Measurements from ENCODE around the gene TRIM56. TPM values are rescaled to one million over a fixed set of nuclear protein-coding genes. Genes with fewer than 3 reads are reported as not detected.
"Not testable (repeated sequence)": the region's sequence is repeated elsewhere in the genome, so short reads cannot be mapped to it uniquely, and the experiment has no call there.

The TRIM56 gene
- total and polyA plus RNA-seq, 7 experiments from 2014 or later: 5.3 to 72.3 (median 49.7) TPM

DNA sequence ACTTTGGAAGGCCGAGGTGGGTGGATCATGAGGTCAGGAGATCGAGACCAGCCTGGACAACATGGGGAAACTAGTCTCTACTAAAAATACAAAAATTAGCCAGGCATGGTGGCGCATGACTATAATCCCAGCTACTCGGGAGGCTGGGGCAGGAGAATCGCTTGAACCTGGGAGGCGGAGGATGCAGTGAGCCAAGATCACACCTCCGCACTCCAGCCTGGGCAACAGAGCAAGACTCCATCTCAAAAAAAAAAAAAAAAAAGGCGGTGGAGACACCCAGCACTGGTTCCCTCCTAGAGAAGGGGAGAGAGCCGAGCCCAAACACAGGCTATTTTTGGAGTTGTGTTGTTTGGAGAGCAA, 36.3 kb downstream of the TRIM56 start:
- H3K27ac Mint-ChIP-seq: peak overlapping the region in 1 of 9 donors; percentile 77
- H3K27me3 ChIP-seq (ENCODE audit: control insufficient read depth in 2 of 2, insufficient read depth in 2 of 2, low read length in 2 of 2); H3K9me3 ChIP-seq (ENCODE audit: control insufficient read depth in 2 of 3, low read length in 3 of 3); H3K36me3 ChIP-seq (ENCODE audit: control insufficient read depth in 2 of 3, insufficient read depth in 3 of 3, low read length in 3 of 3); intact Hi-C loops (cut with micrococcal nuclease); H3K36me3 Mint-ChIP-seq; DNase-seq; POLR2A ChIA-PET; H3K9me3 Mint-ChIP-seq; H3K4me3 ChIP-seq (ENCODE audit: low read length); ATAC-seq; H3K27ac ChIP-seq (ENCODE audit: low read depth, low read length); H3K4me1 ChIP-seq (ENCODE audit: control insufficient read depth in 2 of 2, insufficient read depth in 2 of 2, low read length in 2 of 2): not testable (repeated sequence)
- peaks cover 43 to 55% (median 51%) of the 10 kb centered on the region in 5 donors for H3K27me3 Mint-ChIP-seq
- H3K4me3 Mint-ChIP-seq: peak overlapping the region in 2 of 10 donors; percentile 72 to 83
- H3K4me1 Mint-ChIP-seq: peaks cover 15 to 38% (median 20%) of the 10 kb centered on the region in 7 donors
- CTCF ChIA-PET: interaction anchor here (1.0 kb wide), 1 partner anchor 22 kb away, joined by 4 read pairs; no protein-coding TSS in a partner anchor

DNA sequence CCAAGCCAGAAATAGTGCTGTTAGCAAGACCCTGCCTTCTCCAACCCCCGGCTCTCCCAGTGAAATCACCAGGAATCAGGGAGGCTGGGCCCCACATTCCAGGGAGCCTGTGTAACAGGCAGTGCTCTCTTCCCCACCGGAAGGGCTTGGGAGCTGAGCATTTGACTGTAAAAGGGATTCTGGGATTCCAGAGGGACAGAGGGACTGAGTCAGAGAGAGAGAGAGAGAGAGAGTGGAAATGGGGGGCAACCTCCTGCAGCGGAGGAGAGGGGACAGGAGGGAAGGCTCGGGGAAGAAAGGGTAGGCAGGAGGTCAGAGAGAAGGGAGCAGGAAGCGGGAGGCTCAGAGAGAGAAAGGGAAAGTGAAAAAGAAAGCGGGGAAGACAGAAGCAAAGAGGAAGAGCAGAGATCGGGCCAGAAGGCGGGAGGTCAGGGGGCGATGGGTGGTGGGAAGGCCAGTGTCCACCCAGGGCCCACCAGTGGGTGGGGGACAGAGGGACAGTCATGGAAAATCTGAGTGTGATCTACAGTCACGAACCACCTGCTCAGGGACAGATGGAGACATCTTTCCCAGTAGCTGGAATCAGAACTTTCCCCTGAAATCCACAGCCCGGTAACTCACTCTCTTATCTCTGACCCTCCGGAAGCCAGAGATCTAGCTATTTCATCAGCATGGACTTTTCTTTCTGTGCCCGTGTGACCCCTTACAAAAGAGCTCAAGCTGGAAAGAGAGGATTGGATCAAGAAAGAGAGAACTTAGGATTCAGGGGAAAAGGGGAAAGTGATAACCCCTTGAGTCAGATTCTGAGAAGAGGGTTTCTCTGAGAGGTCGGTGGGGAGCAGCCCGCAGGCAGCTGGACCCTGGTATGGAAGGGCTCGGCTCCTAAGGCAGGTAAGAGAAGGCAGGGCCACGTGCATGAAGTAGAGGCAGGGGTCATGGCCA, 37.0 kb downstream of the TRIM56 start:
- Histone ChIP-seq H3K9me3 (ENCODE audit: control insufficient read depth in 2 of 3, low read length in 3 of 3) (no peaks in the 10 kb centered on the region), H3K27me3 (ENCODE audit: control insufficient read depth in 2 of 2, insufficient read depth in 2 of 2, low read length in 2 of 2) (no peaks in the 10 kb centered on the region), H3K4me1 (ENCODE audit: control insufficient read depth in 2 of 2, insufficient read depth in 2 of 2, low read length in 2 of 2) (peaks cover 6 to 14% of the 10 kb centered on the region in 2 donors), H3K36me3 (ENCODE audit: control insufficient read depth in 2 of 3, insufficient read depth in 3 of 3, low read length in 3 of 3) (no peaks in the 10 kb centered on the region), H3K27ac (ENCODE audit: low read depth, low read length) (no peak overlapping the region), H3K4me3 (ENCODE audit: low read length) (no peak overlapping the region)
- intact Hi-C loops (cut with micrococcal nuclease): no loop called here
- peaks cover 0 to 2% (median 0%) of the 10 kb centered on the region in 11 donors for H3K9me3 Mint-ChIP-seq
- peak overlapping the region in 2 of 9 donors; percentile 66 to 77 for H3K27ac Mint-ChIP-seq
- DNase-seq (no peak), ATAC-seq (no peak)
- ChIA-PET POLR2A (no interaction called here), CTCF (interaction anchor here (1.0 to 1.3 kb wide), 4 partner anchors 18 to 22 kb away, joined by 3 to 4 read pairs (median 4); no protein-coding TSS in a partner anchor)
- peaks cover 0 to 3% (median 0%) of the 10 kb centered on the region in 5 donors for H3K36me3 Mint-ChIP-seq
- peak overlapping the region in 6 of 10 donors; percentile 17 to 83 (median 42) for H3K4me3 Mint-ChIP-seq
- peaks cover 21 to 44% (median 27%) of the 10 kb centered on the region in 7 donors for H3K4me1 Mint-ChIP-seq
- peaks cover 48 to 61% (median 58%) of the 10 kb centered on the region in 5 donors for H3K27me3 Mint-ChIP-seq

DNA sequence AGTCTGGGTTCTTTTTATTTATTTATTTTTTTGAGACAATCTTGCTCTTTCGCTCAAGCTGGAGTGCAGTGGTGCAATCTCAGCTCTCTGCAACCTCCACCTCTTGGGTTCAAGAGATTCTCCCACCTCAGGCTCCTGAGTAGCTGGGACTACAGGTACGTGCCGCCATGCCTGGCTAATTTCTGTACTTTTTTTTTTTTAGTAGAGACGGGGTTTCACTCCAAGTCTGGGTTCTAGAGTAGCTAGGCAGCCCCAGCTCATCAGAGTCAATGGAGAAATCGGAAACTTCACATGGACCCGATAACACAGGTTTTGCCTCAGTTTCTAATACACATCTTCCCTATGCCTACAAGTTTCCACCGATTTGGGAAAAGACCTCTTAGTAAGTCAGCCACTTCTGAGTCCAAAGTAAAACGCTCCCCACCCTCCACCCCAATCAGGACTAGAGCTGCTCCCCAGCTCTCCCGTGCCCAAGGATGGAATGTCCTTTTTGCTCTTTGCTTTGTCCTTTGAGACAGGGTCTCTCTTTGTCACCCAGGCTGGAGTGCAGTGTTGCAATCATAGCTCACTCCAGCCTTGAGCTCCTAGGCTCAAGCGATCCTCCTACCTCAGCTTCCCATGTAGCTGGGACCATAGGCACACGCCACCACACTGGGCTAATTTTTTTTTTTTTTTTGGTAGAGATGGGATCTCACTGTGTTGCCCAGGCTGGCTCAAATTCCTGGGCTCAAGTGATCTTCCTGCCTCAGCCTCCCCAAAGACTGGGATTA, 37.8 kb downstream of the TRIM56 start:
- H3K27ac ChIP-seq (ENCODE audit: low read depth, low read length): no peak overlapping the region
- ChIA-PET POLR2A (no interaction called here), CTCF (interaction anchor here (1.0 to 1.3 kb wide), 3 partner anchors 18 to 21 kb away, joined by 3 to 4 read pairs (median 3); no protein-coding TSS in a partner anchor)
- ATAC-seq (no peak), DNase-seq (no peak)
- H3K4me1 Mint-ChIP-seq: peaks cover 23 to 50% (median 30%) of the 10 kb centered on the region in 7 donors
- peak overlapping the region in 1 of 10 donors; percentile 83 for H3K4me3 Mint-ChIP-seq
- H3K36me3 Mint-ChIP-seq: peaks cover 0 to 3% (median 0%) of the 10 kb centered on the region in 5 donors
- no peak overlapping the region for H3K27ac Mint-ChIP-seq
- no peak overlapping the region for H3K4me3 ChIP-seq (ENCODE audit: low read length)
- no peaks in the 10 kb centered on the region for H3K36me3 ChIP-seq (ENCODE audit: control insufficient read depth in 2 of 3, insufficient read depth in 3 of 3, low read length in 3 of 3)
- no peaks in the 10 kb centered on the region for H3K9me3 ChIP-seq (ENCODE audit: control insufficient read depth in 2 of 3, low read length in 3 of 3)
- intact Hi-C loops (cut with micrococcal nuclease): no loop called here
- peaks cover 6 to 15% of the 10 kb centered on the region in 2 donors for H3K4me1 ChIP-seq (ENCODE audit: control insufficient read depth in 2 of 2, insufficient read depth in 2 of 2, low read length in 2 of 2)
- H3K27me3 ChIP-seq (ENCODE audit: control insufficient read depth in 2 of 2, insufficient read depth in 2 of 2, low read length in 2 of 2): no peaks in the 10 kb centered on the region
- H3K9me3 Mint-ChIP-seq: peaks cover 0 to 2% (median 0%) of the 10 kb centered on the region in 11 donors
- H3K27me3 Mint-ChIP-seq: peaks cover 53 to 68% (median 61%) of the 10 kb centered on the region in 5 donors

DNA sequence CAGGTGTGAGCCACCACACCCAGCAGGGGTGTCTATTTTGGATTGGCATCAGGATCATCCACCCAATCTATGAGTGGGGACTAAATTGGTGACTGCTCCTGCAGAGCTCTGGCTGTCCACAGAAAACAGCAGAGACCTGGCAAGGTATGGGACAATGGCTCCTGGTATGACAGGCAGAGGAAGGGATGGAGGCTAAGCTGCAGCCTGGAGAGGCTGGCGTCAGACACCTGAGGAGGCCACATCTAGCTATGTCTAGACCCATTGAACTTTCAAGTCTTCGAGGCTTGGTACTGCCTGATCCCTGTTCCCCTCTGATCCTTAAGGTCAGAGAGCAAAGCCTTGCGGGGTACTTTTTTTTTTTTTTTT, 38.4 kb downstream of the TRIM56 start:
- CTCF ChIA-PET: no interaction called here
- H3K27ac Mint-ChIP-seq: no peak overlapping the region

DNA sequence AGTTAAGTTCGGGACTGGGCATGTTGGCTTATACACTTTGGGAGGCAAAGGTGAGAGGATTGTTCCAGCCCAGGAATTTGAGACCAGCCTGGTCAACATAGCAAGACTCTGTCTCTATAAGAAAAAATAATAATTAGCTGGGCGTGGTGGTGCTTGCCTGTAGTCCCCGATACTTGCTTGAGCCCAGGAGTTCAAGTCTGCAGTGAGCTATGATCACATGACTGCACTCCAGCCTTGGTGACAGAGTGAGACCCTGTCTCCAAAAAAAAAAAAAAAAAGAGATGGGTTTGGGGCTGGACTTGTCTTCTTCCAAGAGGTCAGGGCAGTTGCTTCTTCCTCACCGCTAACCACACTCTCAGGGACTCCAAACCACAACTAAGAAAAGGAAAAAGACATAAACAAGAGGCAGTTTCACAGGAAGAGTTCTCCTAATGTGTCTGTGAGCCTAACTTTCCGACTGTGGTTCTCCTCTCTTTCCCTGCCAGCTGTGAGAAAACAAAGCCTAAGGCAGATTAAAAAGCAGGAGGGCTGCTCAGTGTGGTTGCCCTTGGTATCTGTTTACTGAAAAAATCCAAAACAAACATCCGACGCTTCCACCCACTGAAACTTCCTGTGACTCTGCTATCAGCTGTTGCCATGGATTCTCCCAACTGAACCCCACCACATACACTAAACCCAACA, 39.2 kb downstream of the TRIM56 start:
- peaks cover 6 to 15% of the 10 kb centered on the region in 2 donors for H3K4me1 ChIP-seq (ENCODE audit: control insufficient read depth in 2 of 2, insufficient read depth in 2 of 2, low read length in 2 of 2)
- no peak for DNase-seq
- H3K9me3 ChIP-seq (ENCODE audit: control insufficient read depth in 2 of 3, low read length in 3 of 3): no peaks in the 10 kb centered on the region
- no peaks in the 10 kb centered on the region for H3K27me3 ChIP-seq (ENCODE audit: control insufficient read depth in 2 of 2, insufficient read depth in 2 of 2, low read length in 2 of 2)
- Mint-ChIP-seq H3K4me1 (peaks cover 23 to 53% (median 30%) of the 10 kb centered on the region in 7 donors), H3K27me3 (peaks cover 57 to 70% (median 64%) of the 10 kb centered on the region in 5 donors), H3K36me3 (peaks cover 0 to 3% (median 0%) of the 10 kb centered on the region in 5 donors), H3K9me3 (peaks cover 0 to 2% (median 0%) of the 10 kb centered on the region in 11 donors), H3K27ac (peak overlapping the region in 1 of 9 donors; percentile 74), H3K4me3 (peak overlapping the region in 2 of 10 donors; percentile 16 to 74)
- intact Hi-C loops (cut with micrococcal nuclease): loop anchor here in 1 of 2 donors (2.0 kb wide), 1 partner anchor 14 kb away; no protein-coding TSS in a partner anchor
- no peak overlapping the region for H3K27ac ChIP-seq (ENCODE audit: low read depth, low read length)
- ChIA-PET POLR2A (no interaction called here), CTCF (interaction anchor here (0.7 kb wide), 1 partner anchor 8 kb away, joined by 4 read pairs; no protein-coding TSS in a partner anchor)
- H3K4me3 ChIP-seq (ENCODE audit: low read length): no peak overlapping the region
- H3K36me3 ChIP-seq (ENCODE audit: control insufficient read depth in 2 of 3, insufficient read depth in 3 of 3, low read length in 3 of 3): no peaks in the 10 kb centered on the region
- no peak for ATAC-seq

More for the DNA sequence above, 38.4 kb downstream of the TRIM56 start:
- Mint-ChIP-seq H3K9me3 (peaks cover 0 to 2% (median 0%) of the 10 kb centered on the region in 11 donors), H3K4me3 (no peak overlapping the region), H3K27me3 (peaks cover 53 to 70% (median 64%) of the 10 kb centered on the region in 5 donors), H3K36me3 (peaks cover 0 to 3% (median 0%) of the 10 kb centered on the region in 5 donors), H3K4me1 (peaks cover 23 to 53% (median 30%) of the 10 kb centered on the region in 7 donors)
- intact Hi-C loops (cut with micrococcal nuclease): loop anchor here in 1 of 2 donors (2.0 kb wide), 1 partner anchor 15 kb away; no protein-coding TSS in a partner anchor
- no peaks in the 10 kb centered on the region for H3K27me3 ChIP-seq (ENCODE audit: control insufficient read depth in 2 of 2, insufficient read depth in 2 of 2, low read length in 2 of 2)
- POLR2A ChIA-PET: no interaction called here
- DNase-seq (no peak), ATAC-seq (no peak)
- no peaks in the 10 kb centered on the region for H3K36me3 ChIP-seq (ENCODE audit: control insufficient read depth in 2 of 3, insufficient read depth in 3 of 3, low read length in 3 of 3)
- no peak overlapping the region for H3K4me3 ChIP-seq (ENCODE audit: low read length)
- H3K9me3 ChIP-seq (ENCODE audit: control insufficient read depth in 2 of 3, low read length in 3 of 3): no peaks in the 10 kb centered on the region
- no peak overlapping the region for H3K27ac ChIP-seq (ENCODE audit: low read depth, low read length)
- H3K4me1 ChIP-seq (ENCODE audit: control insufficient read depth in 2 of 2, insufficient read depth in 2 of 2, low read length in 2 of 2): peaks cover 6 to 15% of the 10 kb centered on the region in 2 donors
